Keratinocyte (primary cell): ENCODE results near the gene SLC5A1.

ENCODE experiments used
- EZH2 ChIP-seq: IDR thresholded peaks from one replicate; pipeline ENCODE4 v1.6.1; 2012; ENCODE audit warnings: inconsistent platforms, mild to moderate bottlenecking, low read length, moderate library complexity
- TF ChIP-seq, protein P1 (sequence below), 3 experiments: IDR thresholded peaks in 1 of 3; conservative IDR thresholded peaks in 1 of 3; optimal IDR thresholded peaks in 1 of 3; 2 replicates in 2 of 3; 3 replicates in 1 of 3; pipeline versions ENCODE3 to v1.5.1; 2011; ENCODE audit warnings: low read length in 3 of 3, mild to moderate bottlenecking in 3 of 3, moderate library complexity in 2 of 3, control low read depth in 1 of 3, inconsistent platforms in 1 of 3; ENCODE audit not compliant: insufficient read depth in 2 of 3; ENCODE audit errors: extremely low read depth in 1 of 3

DNA sequence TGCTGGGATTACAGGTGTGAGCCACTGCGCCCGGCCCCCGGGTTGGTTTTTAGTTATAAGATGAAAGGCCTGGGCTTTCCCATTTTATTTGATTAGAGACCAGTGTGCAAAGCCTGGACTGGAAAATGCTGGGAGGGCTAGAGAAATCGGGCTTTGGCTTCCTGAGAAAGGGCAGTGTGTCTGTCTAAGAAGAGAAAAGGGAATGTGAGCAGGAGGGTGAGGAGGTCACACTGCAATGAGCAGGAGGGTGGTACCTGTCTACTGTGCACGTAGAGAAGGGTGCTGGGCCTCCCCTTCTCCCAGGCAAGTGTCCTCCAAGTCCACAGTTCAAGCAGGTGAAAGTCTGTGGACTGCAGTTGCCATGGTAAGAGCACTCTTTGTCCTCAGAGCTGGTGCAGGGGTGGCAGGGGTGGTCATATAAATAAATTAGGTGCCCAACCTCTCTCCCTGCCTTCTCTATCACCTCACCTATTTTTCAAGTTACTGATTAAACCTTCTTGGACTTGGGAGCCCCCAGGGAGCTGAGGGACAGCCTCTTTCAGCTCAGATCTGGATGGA, 30.8 kb downstream of the SLC5A1 start:
- TF ChIP-seq, protein P1, sequence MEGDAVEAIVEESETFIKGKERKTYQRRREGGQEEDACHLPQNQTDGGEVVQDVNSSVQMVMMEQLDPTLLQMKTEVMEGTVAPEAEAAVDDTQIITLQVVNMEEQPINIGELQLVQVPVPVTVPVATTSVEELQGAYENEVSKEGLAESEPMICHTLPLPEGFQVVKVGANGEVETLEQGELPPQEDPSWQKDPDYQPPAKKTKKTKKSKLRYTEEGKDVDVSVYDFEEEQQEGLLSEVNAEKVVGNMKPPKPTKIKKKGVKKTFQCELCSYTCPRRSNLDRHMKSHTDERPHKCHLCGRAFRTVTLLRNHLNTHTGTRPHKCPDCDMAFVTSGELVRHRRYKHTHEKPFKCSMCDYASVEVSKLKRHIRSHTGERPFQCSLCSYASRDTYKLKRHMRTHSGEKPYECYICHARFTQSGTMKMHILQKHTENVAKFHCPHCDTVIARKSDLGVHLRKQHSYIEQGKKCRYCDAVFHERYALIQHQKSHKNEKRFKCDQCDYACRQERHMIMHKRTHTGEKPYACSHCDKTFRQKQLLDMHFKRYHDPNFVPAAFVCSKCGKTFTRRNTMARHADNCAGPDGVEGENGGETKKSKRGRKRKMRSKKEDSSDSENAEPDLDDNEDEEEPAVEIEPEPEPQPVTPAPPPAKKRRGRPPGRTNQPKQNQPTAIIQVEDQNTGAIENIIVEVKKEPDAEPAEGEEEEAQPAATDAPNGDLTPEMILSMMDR (optimal IDR thresholded peaks at IDR 0.05 in 1 of 3, IDR thresholded peaks at IDR 0.05 in 1 of 3, conservative IDR thresholded peaks at IDR 0.05 in 1 of 3; ENCODE audit: extremely low read depth in 1 of 3, insufficient read depth in 2 of 3, low read length in 3 of 3), result no peak
- TF ChIP-seq EZH2, result no peak
